ENCODE results near the gene CCN2.
A peak's percentile ranks its signal among the peaks of the same experiment; 100 is the strongest.

CCN2 gene

GRCh38 chr6:131966443-131966842 lies 15.3 kb upstream of the CCN2 start:
- DNase-seq = no peak

GRCh38 chr6:131963063-131963462 lies 11.9 kb upstream of the CCN2 start:
- DNase-seq = no peak

GRCh38 chr6:131960371-131961133 lies 9.4 kb upstream of the CCN2 start:
- DNase-seq = no peak

- DNase-seq = no peak
Measured at GRCh38 chr6:131958542-131959470, 7.6 kb upstream of the CCN2 start.

- no peak for DNase-seq
Measured at GRCh38 chr6:131958095-131958494, 6.9 kb upstream of the CCN2 start.

- DNase-seq = no peak
Measured at GRCh38 chr6:131955876-131956275, 4.7 kb upstream of the CCN2 start.

- no peak for DNase-seq
Measured at GRCh38 chr6:131955192-131955591, 4.0 kb upstream of the CCN2 start.

- DNase-seq = peak; percentile 89
Measured at GRCh38 chr6:131954775-131955107, 3.6 kb upstream of the CCN2 start.

- DNase-seq = no peak
Measured at GRCh38 chr6:131954059-131954774, 3.0 kb upstream of the CCN2 start.

GRCh38 chr6:131952886-131953509 lies 1.8 kb upstream of the CCN2 start:
- DNase-seq = no peak

GRCh38 chr6:131951576-131952230 lies 531 bp upstream of the CCN2 start:
- no peak for DNase-seq

- peak; percentile 91 for DNase-seq
Measured at GRCh38 chr6:131949909-131950766, 1.0 kb downstream of the CCN2 start.

- no peak for DNase-seq
Measured at GRCh38 chr6:131949620-131949908, 1.6 kb downstream of the CCN2 start.

GRCh38 chr6:131948692-131949619 lies 2.2 kb downstream of the CCN2 start:
- no peak for DNase-seq

GRCh38 chr6:131947986-131948661 lies 3.0 kb downstream of the CCN2 start:
- no peak for DNase-seq

GRCh38 chr6:131946992-131947955 lies 3.9 kb downstream of the CCN2 start:
- no peak for DNase-seq

- DNase-seq = no peak
Measured at GRCh38 chr6:131946404-131946991, 4.7 kb downstream of the CCN2 start.

- DNase-seq = no peak
Measured at GRCh38 chr6:131945971-131946370, 5.2 kb downstream of the CCN2 start.
